Astrocyte (in vitro differentiated cells and primary cell): Measurements from ENCODE around the gene MN1. TPM values are rescaled to one million over a fixed set of nuclear protein-coding genes. Genes with fewer than 3 reads are reported as not detected.

ENCODE experiments used
- DNase-seq: peaks from one replicate; pipeline ENCODE4 v3.0.0-alpha.2; 2010; ENCODE audit warnings: low read depth
- FAIRE-seq: peaks from 2 replicates; lab custom pipeline; 2011; peaks lifted over from hg19 to GRCh38; lab: Jason Lieb, UNC
- H2AFZ ChIP-seq: 2 replicates; pipeline ENCODE4 v1.6.0; 2012; ENCODE audit warnings: low read depth, low read length, inconsistent platforms
- H3K27ac ChIP-seq: 2 replicates; pipeline ENCODE4 v1.5.1; 2011; ENCODE audit warnings: low read depth, low read length, inconsistent platforms
- H3K27me3 ChIP-seq: 2 replicates; pipeline ENCODE4 v1.6.0; 2011; ENCODE audit warnings: low read length, inconsistent platforms; ENCODE audit not compliant: insufficient read depth
- H3K36me3 ChIP-seq: 2 replicates; pipeline ENCODE4 v1.5.1; 2011; ENCODE audit warnings: low read length, inconsistent platforms; ENCODE audit not compliant: insufficient read depth
- H3K4me1 ChIP-seq: 2 replicates; pipeline ENCODE4 v1.5.1; 2011; ENCODE audit warnings: low read length, inconsistent platforms; ENCODE audit not compliant: insufficient read depth
- H3K4me2 ChIP-seq: 2 replicates; pipeline ENCODE4 v1.6.0; 2012; ENCODE audit warnings: low read length, inconsistent platforms
- H3K4me3 ChIP-seq: 2 replicates; pipeline ENCODE4 v1.5.1; 2011; ENCODE audit warnings: low read depth, mild to moderate bottlenecking, low read length, inconsistent platforms; ENCODE audit not compliant: insufficient read depth
- H3K79me2 ChIP-seq: 2 replicates; pipeline ENCODE4 v1.6.0; 2012; ENCODE audit warnings: mild to moderate bottlenecking, low read length, inconsistent platforms; ENCODE audit not compliant: insufficient read depth
- H3K9ac ChIP-seq: 2 replicates; pipeline ENCODE4 v1.6.0; 2012; ENCODE audit warnings: mild to moderate bottlenecking, low read length, inconsistent platforms
- H3K9me3 ChIP-seq: 2 replicates; pipeline ENCODE4 v1.5.1; 2012; ENCODE audit warnings: low read depth, mild to moderate bottlenecking, low read length, inconsistent platforms; ENCODE audit not compliant: insufficient read depth
- H4K20me1 ChIP-seq: 2 replicates; pipeline ENCODE4 v1.6.0; 2012; ENCODE audit warnings: low read length, inconsistent platforms; ENCODE audit not compliant: insufficient read depth
- H3K27ac Mint-ChIP-seq: one replicate; pipeline ENCODE4 v1.8.0; 2021; ENCODE audit warnings: mild to moderate bottlenecking, mixed read lengths; ENCODE audit not compliant: unreplicated experiment
- H3K27me3 Mint-ChIP-seq: one replicate; pipeline ENCODE4 v1.8.0; 2021; ENCODE audit warnings: low read depth, mixed read lengths; ENCODE audit not compliant: unreplicated experiment
- H3K36me3 Mint-ChIP-seq: one replicate; pipeline ENCODE4 v1.8.0; 2021; ENCODE audit warnings: low read depth, mixed read lengths; ENCODE audit not compliant: unreplicated experiment
- H3K4me1 Mint-ChIP-seq: one replicate; pipeline ENCODE4 v1.8.0; 2021; ENCODE audit warnings: low read depth, mixed read lengths; ENCODE audit not compliant: unreplicated experiment
- H3K4me3 Mint-ChIP-seq: one replicate; pipeline ENCODE4 v1.8.0; 2021; ENCODE audit warnings: mild to moderate bottlenecking, moderate library complexity, mixed read lengths; ENCODE audit not compliant: unreplicated experiment
- H3K9me3 Mint-ChIP-seq: one replicate; pipeline ENCODE4 v1.8.0; 2021; ENCODE audit warnings: mild to moderate bottlenecking, mixed read lengths; ENCODE audit not compliant: unreplicated experiment
- EZH2 ChIP-seq: IDR thresholded peaks from 2 replicates; pipeline ENCODE4 v1.6.1; 2012; ENCODE audit warnings: mild to moderate bottlenecking, low read length, inconsistent platforms; ENCODE audit not compliant: insufficient read depth
- total RNA-seq: library from RNA; stranded (reverse); gene quantifications from 2 replicates; pipeline ENCODE4 v1.2.1, GENCODE V29; 2021
- TF ChIP-seq, protein P1 (sequence below): IDR thresholded peaks from 2 replicates; pipeline ENCODE4 v1.5.1; 2011; ENCODE audit warnings: low read depth, mild to moderate bottlenecking, inconsistent platforms, low read length, moderate library complexity; ENCODE audit not compliant: insufficient read depth

Gene MN1
- total RNA-seq, 1 donor from 2014 or later = 98.6 TPM

DNA sequence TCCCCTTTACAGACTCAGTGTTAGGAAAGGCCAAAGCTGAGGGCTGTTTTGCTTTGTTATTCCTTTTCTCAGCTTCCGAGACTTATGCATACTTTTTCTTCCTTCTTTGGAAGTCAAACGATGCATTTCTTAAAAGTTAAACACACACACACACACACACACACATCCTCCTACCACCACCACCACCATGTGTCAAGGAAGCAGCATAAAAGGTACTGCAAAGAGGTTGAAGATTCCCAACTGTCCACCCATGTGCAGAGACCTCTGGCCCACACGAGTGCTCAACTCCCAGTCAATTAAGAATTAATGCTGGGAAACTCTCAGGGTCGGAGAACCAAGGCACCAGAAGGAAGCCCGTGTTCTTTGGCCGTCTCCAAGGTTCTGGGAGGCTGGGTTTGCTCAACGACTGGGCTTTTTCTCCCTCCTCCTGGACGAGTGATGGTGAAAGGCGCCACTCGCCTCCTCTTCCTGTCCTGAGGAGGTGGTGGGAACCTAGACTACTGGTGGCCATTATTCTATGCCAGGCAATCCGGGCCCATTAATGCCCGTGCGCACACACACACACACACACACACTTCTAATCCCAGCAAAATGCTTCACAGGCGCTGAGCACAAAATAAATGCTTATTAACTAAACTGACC lies 15.1 kb downstream of the MN1 start:
- H3K4me3 Mint-ChIP-seq = no peak overlapping the region
- H3K4me1 Mint-ChIP-seq = peaks cover 50% of the 10 kb centered on the region
- Histone ChIP-seq H3K27me3 (no peaks in the 10 kb centered on the region), H3K9ac (peak overlapping the region; percentile 45), H3K36me3 (peaks cover 8% of the 10 kb centered on the region), H3K4me1 (peaks cover 61% of the 10 kb centered on the region), H3K79me2 (peaks cover 99% of the 10 kb centered on the region), H4K20me1 (peaks cover 97% of the 10 kb centered on the region), H2AFZ (no peak overlapping the region), H3K9me3 (no peaks in the 10 kb centered on the region), H3K4me3 (no peak overlapping the region), H3K27ac (peak overlapping the region; percentile 53), H3K4me2 (peak overlapping the region; percentile 81)
- H3K27ac Mint-ChIP-seq = peak overlapping the region; percentile 48
- no peak for FAIRE-seq
- no peaks in the 10 kb centered on the region for H3K27me3 Mint-ChIP-seq
- DNase-seq = peak; percentile 56
- H3K9me3 Mint-ChIP-seq = no peaks in the 10 kb centered on the region
- no peak for TF ChIP-seq EZH2
- TF ChIP-seq, protein P1, sequence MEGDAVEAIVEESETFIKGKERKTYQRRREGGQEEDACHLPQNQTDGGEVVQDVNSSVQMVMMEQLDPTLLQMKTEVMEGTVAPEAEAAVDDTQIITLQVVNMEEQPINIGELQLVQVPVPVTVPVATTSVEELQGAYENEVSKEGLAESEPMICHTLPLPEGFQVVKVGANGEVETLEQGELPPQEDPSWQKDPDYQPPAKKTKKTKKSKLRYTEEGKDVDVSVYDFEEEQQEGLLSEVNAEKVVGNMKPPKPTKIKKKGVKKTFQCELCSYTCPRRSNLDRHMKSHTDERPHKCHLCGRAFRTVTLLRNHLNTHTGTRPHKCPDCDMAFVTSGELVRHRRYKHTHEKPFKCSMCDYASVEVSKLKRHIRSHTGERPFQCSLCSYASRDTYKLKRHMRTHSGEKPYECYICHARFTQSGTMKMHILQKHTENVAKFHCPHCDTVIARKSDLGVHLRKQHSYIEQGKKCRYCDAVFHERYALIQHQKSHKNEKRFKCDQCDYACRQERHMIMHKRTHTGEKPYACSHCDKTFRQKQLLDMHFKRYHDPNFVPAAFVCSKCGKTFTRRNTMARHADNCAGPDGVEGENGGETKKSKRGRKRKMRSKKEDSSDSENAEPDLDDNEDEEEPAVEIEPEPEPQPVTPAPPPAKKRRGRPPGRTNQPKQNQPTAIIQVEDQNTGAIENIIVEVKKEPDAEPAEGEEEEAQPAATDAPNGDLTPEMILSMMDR = no peak
- peaks cover 22% of the 10 kb centered on the region for H3K36me3 Mint-ChIP-seq

DNA sequence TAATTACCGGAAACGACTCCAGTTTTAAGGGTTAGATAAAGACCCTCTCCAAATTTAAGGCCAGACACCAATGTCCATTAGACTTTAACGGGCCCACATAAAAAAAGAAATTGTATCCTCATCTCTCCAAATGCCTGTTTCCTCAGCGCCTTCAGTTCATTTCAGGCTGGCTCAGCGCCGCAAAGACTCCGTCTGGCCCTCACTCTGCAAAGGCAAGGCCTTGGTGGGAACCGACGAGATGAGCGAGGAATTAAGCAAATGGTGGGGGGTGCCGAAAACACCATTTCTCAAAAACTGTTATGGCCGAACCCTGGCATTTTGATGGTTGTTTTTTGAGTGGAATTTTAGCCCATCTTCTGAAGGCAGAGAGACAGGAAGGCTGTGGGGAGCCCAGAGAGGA lies 15.7 kb downstream of the MN1 start:
- Mint-ChIP-seq H3K4me3 (no peak overlapping the region), H3K36me3 (peaks cover 23% of the 10 kb centered on the region), H3K27me3 (no peaks in the 10 kb centered on the region), H3K27ac (no peak overlapping the region), H3K9me3 (no peaks in the 10 kb centered on the region), H3K4me1 (peaks cover 45% of the 10 kb centered on the region)
- Histone ChIP-seq H3K9ac (peak overlapping the region; percentile 45), H3K9me3 (no peaks in the 10 kb centered on the region), H3K27ac (peak overlapping the region; percentile 53), H3K79me2 (peaks cover 99% of the 10 kb centered on the region), H3K4me3 (no peak overlapping the region), H3K36me3 (peaks cover 8% of the 10 kb centered on the region), H4K20me1 (peaks cover 97% of the 10 kb centered on the region), H3K27me3 (no peaks in the 10 kb centered on the region), H3K4me1 (peaks cover 56% of the 10 kb centered on the region), H2AFZ (no peak overlapping the region), H3K4me2 (peak overlapping the region; percentile 81)
- DNase-seq (no peak), FAIRE-seq (no peak)
- TF ChIP-seq, protein P1 = no peak
- no peak for TF ChIP-seq EZH2

DNA sequence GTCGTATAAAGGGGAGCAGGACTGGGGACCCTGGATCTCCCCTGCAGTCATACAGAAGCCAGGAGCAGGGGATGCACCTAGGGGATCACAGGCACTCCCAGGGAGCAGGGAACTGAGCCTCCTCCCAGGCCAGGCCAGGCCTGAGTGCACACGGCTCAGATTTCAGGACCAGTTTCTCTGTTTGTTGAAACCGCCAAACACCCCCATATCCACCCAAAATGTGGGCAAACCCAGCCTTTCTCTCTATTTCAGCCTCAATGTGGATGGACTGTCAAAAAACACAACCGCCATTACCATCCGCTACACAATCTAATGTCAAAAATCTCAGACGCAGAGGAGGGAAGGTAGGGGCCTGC lies 17.5 kb downstream of the MN1 start:
- peaks cover 98% of the 10 kb centered on the region for H4K20me1 ChIP-seq
- peaks cover 51% of the 10 kb centered on the region for H3K4me1 ChIP-seq
- Mint-ChIP-seq H3K4me1 (peaks cover 41% of the 10 kb centered on the region), H3K36me3 (peaks cover 27% of the 10 kb centered on the region), H3K9me3 (no peaks in the 10 kb centered on the region), H3K27ac (peak overlapping the region; percentile 50), H3K27me3 (no peaks in the 10 kb centered on the region), H3K4me3 (no peak overlapping the region)
- H3K27ac ChIP-seq = no peak overlapping the region
- H3K4me2 ChIP-seq = peak overlapping the region; percentile 5
- FAIRE-seq = no peak
- peak overlapping the region; percentile 15 for H3K9ac ChIP-seq
- H3K4me3 ChIP-seq = no peak overlapping the region
- no peak overlapping the region for H2AFZ ChIP-seq
- no peaks in the 10 kb centered on the region for H3K9me3 ChIP-seq
- H3K27me3 ChIP-seq = no peaks in the 10 kb centered on the region
- H3K36me3 ChIP-seq = peaks cover 4% of the 10 kb centered on the region
- H3K79me2 ChIP-seq = peaks cover 100% of the 10 kb centered on the region
- TF ChIP-seq, protein P1 = no peak
- no peak for TF ChIP-seq EZH2
- DNase-seq = no peak
